ACHN (cell line): ENCODE measurements around the gene FICD.
A peak's percentile ranks its signal among the peaks of the same experiment; 100 is the strongest.
"Not testable (repeated sequence)": the region's sequence is repeated elsewhere in the genome, so short reads cannot be mapped to it uniquely, and the experiment has no call there.

Experiments
- DNase-seq: peaks from one replicate; pipeline ENCODE4 v3.0.0-alpha.2; 2015
- in situ Hi-C: cut with HindIII; loops from 2 replicates; pipeline ENCODE4 v1.10.0; 2017; ENCODE audit warnings: low sequenced_read_pairs, low pct_ligation_motif_present, low pct_unique_long_range_greater_than_20kb

FICD gene

GRCh38 chr12:108525681-108526080 lies 10.6 kb downstream of the FICD start:
- in situ Hi-C loops, result no loop called here
- peak; percentile 95 for DNase-seq

GRCh38 chr12:108526482-108527165 lies 11.5 kb downstream of the FICD start:
- peak; percentile 37 for DNase-seq
- in situ Hi-C loops, result no loop called here

GRCh38 chr12:108527166-108527496 lies 12.1 kb downstream of the FICD start:
- in situ Hi-C loops, result no loop called here
- no peak for DNase-seq

- DNase-seq, result no peak
- in situ Hi-C loops, result no loop called here
Measured at GRCh38 chr12:108530161-108530560, 15.1 kb downstream of the FICD start.

- in situ Hi-C loops, result no loop called here
- DNase-seq, result no peak
Measured at GRCh38 chr12:108531929-108532848, 17.1 kb downstream of the FICD start.

- no peak for DNase-seq
- in situ Hi-C loops, result no loop called here
Measured at GRCh38 chr12:108538146-108538545, 23.1 kb downstream of the FICD start.

- DNase-seq, result no peak
- in situ Hi-C loops, result no loop called here
Measured at GRCh38 chr12:108538616-108539195, 23.6 kb downstream of the FICD start.

GRCh38 chr12:108542320-108542719 lies 27.2 kb downstream of the FICD start:
- no peak for DNase-seq

GRCh38 chr12:108543652-108544051 lies 28.6 kb downstream of the FICD start:
- in situ Hi-C loops, result no loop called here
- DNase-seq, result no peak

More at GRCh38 chr12:108542320-108542719, 27.2 kb downstream of the FICD start:
- in situ Hi-C loops, result no loop called here

- in situ Hi-C loops, result no loop called here
- no peak for DNase-seq
Measured at GRCh38 chr12:108547686-108548085, 32.6 kb downstream of the FICD start.

GRCh38 chr12:108548954-108549521 lies 34.0 kb downstream of the FICD start:
- in situ Hi-C loops, result no loop called here
- DNase-seq, result no peak

- in situ Hi-C loops, result no loop called here
Measured at GRCh38 chr12:108551535-108551934, 36.5 kb downstream of the FICD start.

GRCh38 chr12:108553799-108554198 lies 38.7 kb downstream of the FICD start:
- DNase-seq, result no peak
- in situ Hi-C loops, result no loop called here

More at GRCh38 chr12:108551535-108551934, 36.5 kb downstream of the FICD start:
- no peak for DNase-seq

GRCh38 chr12:108555383-108555782 lies 40.3 kb downstream of the FICD start:
- DNase-seq, in situ Hi-C loops: not testable (repeated sequence)

- in situ Hi-C loops, result no loop called here
- no peak for DNase-seq
Measured at GRCh38 chr12:108559007-108559655, 44.1 kb downstream of the FICD start.

- peak; percentile 28 for DNase-seq
- in situ Hi-C loops, result no loop called here
Measured at GRCh38 chr12:108559748-108560147, 44.7 kb downstream of the FICD start.

GRCh38 chr12:108560321-108560721 lies 45.2 kb downstream of the FICD start:
- in situ Hi-C loops, result no loop called here
- DNase-seq, result peak; percentile 40
